ENCODE measurements around the gene SIPA1L3.

GRCh38 chr19:37987356-37988332 is 80.6 kb downstream of the SIPA1L3 start:
- TF ChIP-seq POLR2A (IDR thresholded peaks at IDR 0.05; ENCODE audit: extremely low read depth, insufficient read length) (no peak), CTCF (IDR thresholded peaks at IDR 0.05; ENCODE audit: low read depth, low read length) (no peak)

Data from NB4 (cell line).